ENCODE data around the gene TGIF2.

- TF ChIP-seq CBX8 (IDR thresholded peaks at IDR 0.05; ENCODE audit: borderline replicate concordance, low read depth, low read length), result no peak
- TF ChIP-seq CREB1 (IDR thresholded peaks at IDR 0.05), result no peak
- TF ChIP-seq POLR2A (IDR thresholded peaks at IDR 0.05; ENCODE audit: control extremely low read depth in 1 of 2, low read depth in 2 of 2, low read length in 2 of 2), result no peak
- no peak for TF ChIP-seq CEBPB (IDR thresholded peaks at IDR 0.05; ENCODE audit: low read depth, low read length)
- TF ChIP-seq RAD21 (IDR thresholded peaks at IDR 0.05 in 1 of 2, conservative IDR thresholded peaks at IDR 0.05 in 1 of 2; ENCODE audit: low read depth in 2 of 2, low read length in 2 of 2), result no peak
- TF ChIP-seq, protein P1, sequence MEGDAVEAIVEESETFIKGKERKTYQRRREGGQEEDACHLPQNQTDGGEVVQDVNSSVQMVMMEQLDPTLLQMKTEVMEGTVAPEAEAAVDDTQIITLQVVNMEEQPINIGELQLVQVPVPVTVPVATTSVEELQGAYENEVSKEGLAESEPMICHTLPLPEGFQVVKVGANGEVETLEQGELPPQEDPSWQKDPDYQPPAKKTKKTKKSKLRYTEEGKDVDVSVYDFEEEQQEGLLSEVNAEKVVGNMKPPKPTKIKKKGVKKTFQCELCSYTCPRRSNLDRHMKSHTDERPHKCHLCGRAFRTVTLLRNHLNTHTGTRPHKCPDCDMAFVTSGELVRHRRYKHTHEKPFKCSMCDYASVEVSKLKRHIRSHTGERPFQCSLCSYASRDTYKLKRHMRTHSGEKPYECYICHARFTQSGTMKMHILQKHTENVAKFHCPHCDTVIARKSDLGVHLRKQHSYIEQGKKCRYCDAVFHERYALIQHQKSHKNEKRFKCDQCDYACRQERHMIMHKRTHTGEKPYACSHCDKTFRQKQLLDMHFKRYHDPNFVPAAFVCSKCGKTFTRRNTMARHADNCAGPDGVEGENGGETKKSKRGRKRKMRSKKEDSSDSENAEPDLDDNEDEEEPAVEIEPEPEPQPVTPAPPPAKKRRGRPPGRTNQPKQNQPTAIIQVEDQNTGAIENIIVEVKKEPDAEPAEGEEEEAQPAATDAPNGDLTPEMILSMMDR (IDR thresholded peaks at IDR 0.05; ENCODE audit: control extremely low read depth in 1 of 3, insufficient read depth in 1 of 3, low read depth in 1 of 3, low read length in 3 of 3), result no peak
Measured at GRCh38 chr20:36563374-36563773, 10.0 kb upstream of the TGIF2 start.
